NK-92 (cell line): Measurements from ENCODE around the gene TSPAN9.

Experiments used
- DNase-seq: peaks from one replicate; lab custom pipeline; 2025; ENCODE audit not compliant: unreplicated experiment; lab: John Stamatoyannopoulos, UW

Gene TSPAN9

GRCh38 chr12:3308063-3308462 is 230.9 kb downstream of the TSPAN9 start:
- no peak for DNase-seq

DNA sequence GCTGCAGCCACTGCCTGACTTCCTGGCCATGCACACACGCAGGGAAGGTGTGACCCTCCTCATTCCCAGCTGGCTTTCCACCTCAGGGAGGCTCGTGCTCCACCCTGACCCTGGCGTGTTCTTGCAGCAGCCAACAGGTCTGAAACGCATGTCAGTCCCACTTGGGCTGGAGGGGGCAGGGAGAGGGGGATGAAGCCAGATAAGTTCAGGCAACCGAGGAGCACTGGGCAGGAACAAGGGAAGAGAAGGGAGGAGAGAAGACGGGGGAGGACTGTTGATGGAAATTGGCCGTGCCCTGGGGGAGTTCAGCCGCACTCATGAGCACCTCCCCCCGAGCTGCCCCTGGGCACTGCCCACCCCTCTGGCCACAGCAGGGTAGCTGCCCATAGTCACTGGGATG is 231.4 kb downstream of the TSPAN9 start:
- no peak for DNase-seq

GRCh38 chr12:3309805-3310204 is 232.6 kb downstream of the TSPAN9 start:
- no peak for DNase-seq

GRCh38 chr12:3310271-3311026 is 233.3 kb downstream of the TSPAN9 start:
- DNase-seq = no peak

DNA sequence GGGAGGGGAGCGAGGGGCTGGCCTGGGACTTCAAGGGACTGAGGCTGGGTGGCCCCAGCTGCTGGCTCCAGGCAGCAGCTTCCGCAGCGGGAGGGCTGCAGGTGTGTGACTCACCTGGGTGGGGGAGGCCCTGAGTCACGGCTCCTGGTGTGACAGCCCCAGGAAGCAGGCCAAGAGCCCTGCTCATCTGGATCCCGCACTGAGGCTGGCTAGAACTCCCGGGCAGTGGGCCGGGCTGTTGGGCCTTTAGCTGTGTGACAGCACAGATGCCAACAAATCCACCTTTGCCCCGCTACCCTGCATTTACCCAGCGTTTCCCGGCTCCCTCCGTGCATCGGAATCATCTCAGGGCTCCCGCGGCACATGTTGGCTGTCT is 233.8 kb downstream of the TSPAN9 start:
- DNase-seq = no peak

- DNase-seq = no peak
These were observed 234.4 kb downstream of the TSPAN9 start for GRCh38 chr12:3311491-3312103.

DNA sequence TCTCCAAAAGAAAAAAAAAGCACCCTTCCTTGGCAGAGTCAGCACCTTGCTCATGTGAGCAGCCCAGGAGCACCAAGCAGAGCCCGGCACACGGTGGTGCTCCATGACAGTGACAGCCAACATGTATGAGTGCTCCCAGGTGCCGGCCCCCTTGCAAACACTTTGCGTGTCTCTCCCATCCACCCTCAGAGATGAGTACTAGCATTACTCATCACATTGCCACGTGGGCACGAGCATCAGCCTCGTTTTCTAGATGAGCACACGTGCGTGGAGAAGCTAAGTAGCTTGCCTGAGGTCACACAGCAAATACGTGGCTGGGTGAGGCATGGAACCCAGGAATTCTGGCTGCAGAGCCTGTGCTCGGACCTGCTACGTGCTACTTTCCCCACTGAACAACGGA is 235.9 kb downstream of the TSPAN9 start:
- DNase-seq = no peak

DNA sequence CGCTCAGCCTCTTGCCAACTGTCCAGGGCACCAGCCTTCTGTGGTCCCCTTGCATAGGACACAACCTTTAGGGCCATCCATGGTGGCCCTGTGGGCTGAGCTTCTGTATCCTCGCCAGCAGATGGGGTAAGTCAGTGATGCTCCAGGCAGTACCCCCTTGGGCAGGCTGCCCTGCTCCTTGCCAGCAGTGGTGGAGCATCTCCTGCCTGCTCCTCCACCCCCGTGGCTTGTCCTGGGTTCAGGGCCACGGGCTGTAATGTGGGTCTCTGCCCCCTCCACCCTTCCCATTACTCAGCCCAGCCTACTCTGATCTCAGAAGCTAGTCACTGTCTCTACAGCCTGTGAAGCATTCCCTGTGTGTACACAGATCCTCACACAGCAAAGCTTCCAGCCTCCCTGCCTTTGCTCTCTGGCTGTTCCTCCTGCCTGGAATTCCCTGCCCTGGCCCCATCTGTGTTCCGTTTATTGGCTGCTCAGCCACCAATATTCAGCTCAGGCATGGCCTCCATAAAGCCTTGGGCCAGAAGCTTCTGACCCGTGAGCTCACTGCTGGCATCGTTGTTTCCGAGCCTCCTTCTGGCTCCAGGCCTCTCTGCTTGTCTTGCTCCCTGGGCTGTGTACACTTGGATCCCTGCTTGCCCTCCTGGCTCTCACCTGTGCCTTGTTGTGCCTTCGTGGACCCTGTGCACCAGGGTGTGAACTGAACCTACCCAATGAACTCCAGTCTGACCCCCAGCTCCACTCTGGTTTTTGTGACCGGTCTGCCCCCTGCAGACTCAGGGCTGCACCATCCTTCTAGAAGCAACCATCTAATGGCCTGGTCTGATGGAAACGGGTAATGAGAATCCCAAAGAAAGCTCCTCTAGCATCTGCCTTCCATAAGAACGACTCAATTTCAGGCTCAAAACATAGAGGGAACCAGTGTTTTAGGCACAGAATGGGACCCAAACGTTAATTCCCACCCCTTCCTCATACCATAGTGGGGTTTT is 236.8 kb downstream of the TSPAN9 start:
- DNase-seq = no peak

DNA sequence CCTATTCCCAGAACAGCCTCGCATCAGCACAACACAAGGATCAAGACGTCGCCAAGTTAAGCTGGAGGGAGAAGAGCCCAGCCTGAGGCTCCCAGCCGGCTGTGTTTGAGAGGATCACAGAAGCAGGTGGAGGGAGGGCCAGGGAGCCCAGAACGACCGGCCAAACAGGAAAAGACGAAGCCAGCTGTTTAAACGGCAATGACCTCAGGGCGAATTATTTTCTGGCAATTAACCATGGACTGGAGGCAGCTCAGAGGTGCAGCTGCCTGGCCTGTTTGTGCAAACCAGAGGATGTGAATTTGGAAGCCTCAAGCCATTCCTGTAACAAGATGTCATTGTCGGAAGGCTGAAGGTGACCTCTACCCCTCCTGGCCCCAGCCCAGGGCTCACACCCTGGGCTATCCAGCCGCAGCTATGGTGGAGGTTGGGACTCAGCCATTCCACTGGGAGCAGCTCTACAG is 238.1 kb downstream of the TSPAN9 start:
- DNase-seq = no peak

GRCh38 chr12:3316776-3317480 is 239.7 kb downstream of the TSPAN9 start:
- no peak for DNase-seq

GRCh38 chr12:3317481-3317815 is 240.3 kb downstream of the TSPAN9 start:
- no peak for DNase-seq

DNA sequence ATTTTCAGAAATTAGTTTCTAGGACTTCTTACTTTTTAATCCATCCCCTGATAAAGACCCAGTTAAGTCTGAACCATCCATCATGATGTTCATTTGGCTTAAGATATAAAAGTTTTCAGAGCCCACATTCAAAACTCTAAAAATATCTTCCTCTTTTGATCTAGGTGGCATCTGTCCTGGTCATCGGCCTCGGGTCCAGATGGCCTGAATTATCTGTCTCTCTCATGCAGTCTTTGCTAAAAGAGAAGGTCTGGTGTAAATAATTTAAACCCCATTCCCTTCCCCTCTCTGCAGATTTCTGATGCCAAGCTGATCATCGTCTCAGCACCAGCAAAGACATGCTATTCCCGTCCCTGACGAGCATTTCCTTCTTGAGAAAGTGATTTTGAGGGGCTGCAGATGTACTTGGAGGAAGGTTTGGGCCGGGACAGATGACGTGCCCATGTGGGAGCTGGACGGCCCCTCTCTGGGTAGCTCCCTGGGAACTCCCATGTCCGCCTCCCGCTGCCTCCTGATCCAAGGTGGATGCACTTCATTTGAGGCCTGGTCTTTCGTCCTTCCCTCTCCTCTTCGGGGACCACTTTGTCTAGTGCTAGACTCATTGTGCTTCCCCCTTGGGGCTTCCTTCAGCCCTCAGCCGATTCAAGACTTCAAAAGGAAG is 240.8 kb downstream of the TSPAN9 start:
- DNase-seq = no peak

GRCh38 chr12:3319723-3320492 is 242.7 kb downstream of the TSPAN9 start:
- DNase-seq = no peak

- DNase-seq = no peak
These were observed 243.8 kb downstream of the TSPAN9 start for GRCh38 chr12:3320881-3321509.

GRCh38 chr12:3321881-3322280 is 244.7 kb downstream of the TSPAN9 start:
- DNase-seq = no peak

DNA sequence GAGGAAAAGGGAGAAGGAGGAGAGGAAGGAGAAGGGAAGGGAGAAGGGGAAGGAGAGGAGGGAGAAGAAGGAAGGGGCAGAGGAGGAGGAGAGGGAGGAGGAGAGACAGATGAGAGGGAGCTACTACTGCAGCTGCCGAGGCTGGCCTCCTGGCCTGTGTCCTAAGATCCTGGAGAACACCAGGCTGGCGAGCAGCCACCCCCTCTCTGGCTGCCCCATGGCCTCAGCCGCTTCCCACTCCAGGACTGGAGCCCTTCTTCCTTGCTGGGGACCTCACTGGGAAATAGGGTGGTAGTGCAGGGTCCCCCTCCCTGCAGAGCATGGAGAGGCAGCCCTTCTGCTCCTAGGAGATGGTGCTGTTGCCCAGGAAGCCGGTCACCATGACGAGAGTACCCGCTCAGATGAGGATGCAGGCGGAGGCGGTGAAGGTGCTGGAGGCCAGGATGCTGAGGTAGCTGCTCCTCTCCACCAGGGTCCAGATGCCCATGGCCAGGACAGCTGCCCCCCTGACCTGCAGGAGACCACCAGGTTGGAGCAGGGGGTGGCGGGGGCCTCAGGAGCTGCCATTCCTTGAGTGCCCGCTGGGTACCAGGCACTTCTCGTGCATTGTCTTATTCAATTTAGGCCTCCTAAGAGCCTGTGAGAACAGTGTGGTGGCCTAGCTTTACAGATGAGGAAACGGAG is 246.0 kb downstream of the TSPAN9 start:
- DNase-seq = no peak

GRCh38 chr12:3325736-3326135 is 248.6 kb downstream of the TSPAN9 start:
- no peak for DNase-seq

GRCh38 chr12:3326156-3326849 is 249.1 kb downstream of the TSPAN9 start:
- no peak for DNase-seq
